SK-N-SH (cell line): ENCODE data around the gene SF3B6. TPM values are rescaled to one million over a fixed set of nuclear protein-coding genes. Genes with fewer than 3 reads are reported as not detected.

Experiments used
- CTCF ChIA-PET: fragments of 300-600, 350-600 bp; formaldehyde crosslinking; extraction: SDS; loops from one replicate; lab custom pipeline; 2021; lab: Yijun Ruan, JAX
- POLR2A ChIA-PET: fragments of 350-600 bp; sonication (Branson Sonifier 250); formaldehyde crosslinking; extraction: SDS; loops from one replicate; lab custom pipeline; 2020; ENCODE audit warnings: antibody characterized with exemption, inconsistent platforms; lab: Yijun Ruan, JAX
- DNase-seq: peaks from one replicate; pipeline ENCODE4 v3.0.0; 2012
- H2AFZ ChIP-seq: fragments of 200-600 bp; sonication (generic); 2 replicates; pipeline ENCODE4 v1.8.1; 2016; ENCODE audit warnings: antibody characterized with exemption, mild to moderate bottlenecking, low read depth
- H3F3A ChIP-seq: fragments of 200-600 bp; sonication (generic); replicated peaks from 2 replicates; pipeline ENCODE3; 2016; ENCODE audit warnings: antibody characterized with exemption, mild to moderate bottlenecking; ENCODE audit not compliant: insufficient read depth
- H3K27ac ChIP-seq, 2 experiments: fragments of 200-500 bp in 1 of 2; fragments of 200-600 bp in 1 of 2; sonication (Bioruptor generic) in 1 of 2; sonication (generic), shearing (Covaris generic) in 1 of 2; 2 replicates each; pipeline versions ENCODE4 v1.5.1 to v1.6.1; 2014 to 2016; ENCODE audit warnings: low read depth in 2 of 2, inconsistent platforms in 1 of 2, low read length in 1 of 2, mild to moderate bottlenecking in 1 of 2, mixed read lengths in 1 of 2
- H3K27me3 ChIP-seq: fragments of 200-600 bp; sonication (generic), shearing (Covaris generic); 2 replicates; pipeline ENCODE4 v1.6.1; 2016; ENCODE audit warnings: mixed run types; ENCODE audit not compliant: insufficient read depth
- H3K36me3 ChIP-seq, 2 experiments: fragments of 200-500 bp in 1 of 2; fragments of 200-600 bp in 1 of 2; sonication (Bioruptor generic) in 1 of 2; sonication (generic) in 1 of 2; replicated peaks in 1 of 2; 2 replicates each; pipeline versions ENCODE3 to v1.5.1; 2014 to 2016; ENCODE audit warnings: low read length in 1 of 2, mild to moderate bottlenecking in 1 of 2; ENCODE audit not compliant: insufficient read depth in 2 of 2, control insufficient read depth in 1 of 2
- H3K4me1 ChIP-seq, 2 experiments: fragments of 200-500 bp in 1 of 2; fragments of 200-600 bp in 1 of 2; sonication (Bioruptor generic) in 1 of 2; sonication (generic), shearing (Covaris generic) in 1 of 2; 2 replicates each; pipeline versions ENCODE4 v1.5.1 to v1.6.1; 2014 to 2016; ENCODE audit warnings: low read depth in 1 of 2, low read length in 1 of 2, mixed run types in 1 of 2; ENCODE audit not compliant: insufficient read depth in 2 of 2, control insufficient read depth in 1 of 2
- H3K4me2 ChIP-seq: fragments of 200-600 bp; sonication (generic), shearing (Covaris generic); 2 replicates; pipeline ENCODE4 v1.6.1; 2017; ENCODE audit warnings: mixed run types
- H3K4me3 ChIP-seq, 2 experiments: fragments of 200-500 bp in 1 of 2; fragments of 200-600 bp in 1 of 2; sonication (Bioruptor generic) in 1 of 2; sonication (generic), shearing (Covaris generic) in 1 of 2; 2 replicates each; pipeline versions ENCODE4 v1.5.1 to v1.8.1; 2014 to 2016; ENCODE audit warnings: low read depth in 2 of 2, inconsistent platforms in 1 of 2, low read length in 1 of 2, mild to moderate bottlenecking in 1 of 2, mixed read lengths in 1 of 2, moderate library complexity in 1 of 2
- H3K79me2 ChIP-seq: fragments of 200-600 bp; sonication (generic); 2 replicates; pipeline ENCODE4 v1.8.1; 2017; ENCODE audit warnings: mild to moderate bottlenecking; ENCODE audit not compliant: insufficient read depth
- H3K9ac ChIP-seq: fragments of 200-600 bp; sonication (generic); 2 replicates; pipeline ENCODE4 v1.6.1; 2017; ENCODE audit warnings: mixed run types
- H3K9me2 ChIP-seq: fragments of 200-600 bp; sonication (generic); 2 replicates; pipeline ENCODE4 v1.6.1; 2017; ENCODE audit warnings: mixed run types
- H3K9me3 ChIP-seq: fragments of 200-600 bp; sonication (generic); 2 replicates; pipeline ENCODE4 v1.6.1; 2017; ENCODE audit warnings: mixed run types, mild to moderate bottlenecking, moderate library complexity
- H4K20me1 ChIP-seq: fragments of 200-600 bp; sonication (generic); 2 replicates; pipeline ENCODE4 v1.6.1; 2017; ENCODE audit warnings: mild to moderate bottlenecking, mixed run types; ENCODE audit not compliant: insufficient read depth
- ELF1 ChIP-seq: IDR thresholded peaks from 2 replicates; pipeline ENCODE4 v1.4.0; 2012
- EP300 ChIP-seq, 2 experiments: IDR thresholded peaks; 2 replicates each; pipeline versions ENCODE4 v1.4.0 to v1.6.1; 2012; ENCODE audit warnings: borderline replicate concordance in 1 of 2, low read depth in 1 of 2, low read length in 1 of 2
- EZH2phosphoT487 ChIP-seq: fragments of 200-600 bp; sonication (generic); IDR thresholded peaks from 2 replicates; pipeline ENCODE4 v1.6.1; 2017; ENCODE audit warnings: low read depth, mixed run types, mild to moderate bottlenecking, antibody characterized with exemption, moderate library complexity, borderline replicate concordance
- FOSL2 ChIP-seq: IDR thresholded peaks from 2 replicates; pipeline ENCODE4 v1.4.0; 2012; ENCODE audit warnings: low read depth, mild to moderate bottlenecking, moderate library complexity, borderline replicate concordance
- FOXJ3 ChIP-seq: sonication (generic); formaldehyde crosslinking; IDR thresholded peaks from 2 replicates; pipeline ENCODE4 v1.5.1; 2020; ENCODE audit warnings: mild to moderate bottlenecking, missing genetic modification reagents
- FOXM1 ChIP-seq: IDR thresholded peaks from 2 replicates; pipeline ENCODE4 v1.4.0; 2012; ENCODE audit warnings: low read depth, mild to moderate bottlenecking
- GATA2 ChIP-seq: sonication (generic); formaldehyde crosslinking; IDR thresholded peaks from 2 replicates; pipeline ENCODE4 v1.5.0; 2020; ENCODE audit warnings: mild to moderate bottlenecking, missing genetic modification reagents
- MEF2A ChIP-seq: IDR thresholded peaks from 2 replicates; pipeline ENCODE4 v1.4.0; 2012; ENCODE audit warnings: low read depth, borderline replicate concordance
- PBX3 ChIP-seq: IDR thresholded peaks from 2 replicates; pipeline ENCODE4; 2012
- POLR2AphosphoS5 ChIP-seq: IDR thresholded peaks from 2 replicates; pipeline ENCODE4 v1.6.1; 2012; ENCODE audit warnings: low read depth, low read length
- RAD21 ChIP-seq: IDR thresholded peaks from 2 replicates; pipeline ENCODE4 v1.6.1; 2012; ENCODE audit warnings: mild to moderate bottlenecking, low read length
- RFX5 ChIP-seq: IDR thresholded peaks from 2 replicates; pipeline ENCODE4 v1.6.1; 2012; ENCODE audit warnings: mild to moderate bottlenecking, improper control_type of control experiment, low read length
- USF1 ChIP-seq: IDR thresholded peaks from 2 replicates; pipeline ENCODE4 v1.4.0; 2012; ENCODE audit warnings: low read depth, borderline replicate concordance
- USF2 ChIP-seq: fragments of 150-350 bp; IDR thresholded peaks from 2 replicates; pipeline ENCODE4 v1.6.1; 2017; ENCODE audit warnings: antibody characterized with exemption, low read length, low read depth, borderline replicate concordance
- ZBTB33 ChIP-seq: IDR thresholded peaks from 2 replicates; pipeline ENCODE4 v1.4.0; 2012; ENCODE audit warnings: low read depth, borderline replicate concordance
- WGBS: methylation state at CpG from one replicate; pipeline ENCODE4 v1.1.6; 2017; ENCODE audit warnings: low lambda C conversion rate; 5-methylcytosine and 5-hydroxymethylcytosine counted together
- polyA plus RNA-seq, 3 experiments: library from polyadenylated mRNA; depleted of rRNA; stranded (reverse); fragments of >200 nt; gene quantifications; 2 replicates each; pipeline ENCODE4 v1.2.3, GENCODE V29; 2012
- TF ChIP-seq, protein P1 (sequence below): fragments of 200-600 bp; sonication (generic); IDR thresholded peaks from 2 replicates; pipeline ENCODE4 v1.6.1; 2017; ENCODE audit warnings: antibody characterized with exemption, mild to moderate bottlenecking, moderate library complexity

The SF3B6 gene
- polyA plus RNA-seq, 1 of the 3 experiments (the other 2 are of a cell fraction), result 275 TPM

GRCh38 chr2:24077879-24078278, 1.8 kb upstream of the SF3B6 start:
- H3K9ac ChIP-seq, result peak overlapping the region; percentile 76; the same call in 1 of the 2 replicates
- no peaks in the 10 kb centered on the region for H3K27me3 ChIP-seq
- ChIA-PET CTCF (interaction anchor here (1.8 to 5.6 kb wide), 3 partner anchors 17 to 152 kb away, joined by 7 to 34 read pairs (median 9); partner anchors contain the start of gene ATAD2B), POLR2A (interaction anchor here (0.9 kb wide), 1 partner anchor 31 kb away, joined by 3 read pairs; the partner anchor contains the start of gene WDCP)
- WGBS, result 95% methylated on average over 2 of the region's 2 CpGs
- no peaks in the 10 kb centered on the region for H4K20me1 ChIP-seq
- H3K9me2 ChIP-seq, result no peaks in the 10 kb centered on the region
- H3K4me2 ChIP-seq, result peak overlapping the region; percentile 85
- H3K9me3 ChIP-seq, result no peaks in the 10 kb centered on the region
- no peak overlapping the region for H3K27ac ChIP-seq
- no peak for DNase-seq
- no peak for TF ChIP-seq FOSL2
- no peak for TF ChIP-seq USF1
- peak overlapping the region; percentile 82 for H3K4me3 ChIP-seq
- peaks cover 38% of the 10 kb centered on the region for H3K79me2 ChIP-seq
- peaks cover 7 to 11% of the 10 kb centered on the region in 2 experiments; a peak in 2 of 4 replicates for H3K4me1 ChIP-seq
- H3K36me3 ChIP-seq, result peaks cover 40 to 44% of the 10 kb centered on the region in 2 experiments
- H3F3A ChIP-seq, result peaks cover 31% of the 10 kb centered on the region
- no peak overlapping the region for H2AFZ ChIP-seq

DNA sequence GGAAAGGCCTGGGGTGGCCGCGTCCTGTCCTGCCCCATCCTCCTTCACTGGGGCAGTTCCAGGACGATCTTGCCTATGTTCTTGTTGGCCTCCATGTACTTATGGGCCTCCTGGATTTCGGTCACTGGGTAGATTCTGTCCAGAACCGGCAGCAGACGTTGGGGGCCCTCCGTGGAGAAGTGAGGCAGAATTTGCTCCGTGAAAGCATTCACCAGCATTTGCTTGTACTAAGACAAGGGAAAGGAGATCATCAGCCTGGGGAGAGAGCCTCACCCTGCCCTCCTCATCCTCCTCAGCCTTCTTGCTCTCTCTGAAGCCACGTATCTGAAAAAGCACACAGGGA, 1.4 kb upstream of the SF3B6 start:
- Histone ChIP-seq H3K9me2 (no peaks in the 10 kb centered on the region), H3K27ac (peak overlapping the region; percentile 3 to 19; a peak in 3 of 4 replicates), H3K27me3 (no peaks in the 10 kb centered on the region), H3K9me3 (no peaks in the 10 kb centered on the region), H3K4me1 (peaks cover 7% of the 10 kb centered on the region in 2 experiments; a peak in 2 of 4 replicates), H4K20me1 (no peaks in the 10 kb centered on the region), H3K4me2 (peak overlapping the region; percentile 85), H2AFZ (0 out of 2 replicates have a peak overlapping the region, but pooled peaks have one; percentile 4), H3F3A (peaks cover 30% of the 10 kb centered on the region), H3K4me3 (peak overlapping the region; percentile 82), H3K79me2 (peaks cover 38% of the 10 kb centered on the region), H3K9ac (peak overlapping the region; percentile 76), H3K36me3 (peaks cover 40 to 45% of the 10 kb centered on the region in 2 experiments)
- TF ChIP-seq ZBTB33, result no peak
- TF ChIP-seq RAD21, result no peak
- TF ChIP-seq USF1, result no peak
- no peak for TF ChIP-seq MEF2A
- TF ChIP-seq USF2, result no peak
- TF ChIP-seq, protein P1, sequence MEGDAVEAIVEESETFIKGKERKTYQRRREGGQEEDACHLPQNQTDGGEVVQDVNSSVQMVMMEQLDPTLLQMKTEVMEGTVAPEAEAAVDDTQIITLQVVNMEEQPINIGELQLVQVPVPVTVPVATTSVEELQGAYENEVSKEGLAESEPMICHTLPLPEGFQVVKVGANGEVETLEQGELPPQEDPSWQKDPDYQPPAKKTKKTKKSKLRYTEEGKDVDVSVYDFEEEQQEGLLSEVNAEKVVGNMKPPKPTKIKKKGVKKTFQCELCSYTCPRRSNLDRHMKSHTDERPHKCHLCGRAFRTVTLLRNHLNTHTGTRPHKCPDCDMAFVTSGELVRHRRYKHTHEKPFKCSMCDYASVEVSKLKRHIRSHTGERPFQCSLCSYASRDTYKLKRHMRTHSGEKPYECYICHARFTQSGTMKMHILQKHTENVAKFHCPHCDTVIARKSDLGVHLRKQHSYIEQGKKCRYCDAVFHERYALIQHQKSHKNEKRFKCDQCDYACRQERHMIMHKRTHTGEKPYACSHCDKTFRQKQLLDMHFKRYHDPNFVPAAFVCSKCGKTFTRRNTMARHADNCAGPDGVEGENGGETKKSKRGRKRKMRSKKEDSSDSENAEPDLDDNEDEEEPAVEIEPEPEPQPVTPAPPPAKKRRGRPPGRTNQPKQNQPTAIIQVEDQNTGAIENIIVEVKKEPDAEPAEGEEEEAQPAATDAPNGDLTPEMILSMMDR, result no peak
- TF ChIP-seq FOXJ3 (CRISPR knock-in tag), result no peak
- TF ChIP-seq EZH2phosphoT487, result no peak
- no peak for TF ChIP-seq GATA2 (CRISPR knock-in tag)
- no peak for TF ChIP-seq EP300 (IDR thresholded peaks at IDR 0.05; ENCODE audit: borderline replicate concordance in 1 of 2, low read depth in 1 of 2, low read length in 1 of 2)
- no peak for TF ChIP-seq POLR2AphosphoS5
- TF ChIP-seq ELF1, result no peak
- TF ChIP-seq PBX3, result no peak
- TF ChIP-seq RFX5, result no peak
- TF ChIP-seq FOXM1, result no peak
- WGBS, result 49% methylated on average over 9 of the region's 9 CpGs
- POLR2A ChIA-PET, result interaction anchor here (1.6 to 2.0 kb wide), 3 partner anchors 30 to 151 kb away, joined by 5 to 25 read pairs (median 16); partner anchors contain the start of genes ATAD2B, UBXN2A and WDCP
- no peak for DNase-seq
- CTCF ChIA-PET, result interaction anchor here (1.2 to 5.6 kb wide), 4 partner anchors 17 to 305 kb away, joined by 3 to 34 read pairs (median 6); partner anchors contain the start of genes ATAD2B and FKBP1B
